Fibroblast of skin of right quadriceps (primary cell): ENCODE measurements around the gene TNS1.

ENCODE experiments used
- DNase-seq: peaks from one replicate; pipeline ENCODE4 v3.0.0-alpha.2; 2013

The TNS1 gene

GRCh38 chr2:217909156-217909820 lies 93.5 kb downstream of the TNS1 start:
- no peak for DNase-seq

DNA sequence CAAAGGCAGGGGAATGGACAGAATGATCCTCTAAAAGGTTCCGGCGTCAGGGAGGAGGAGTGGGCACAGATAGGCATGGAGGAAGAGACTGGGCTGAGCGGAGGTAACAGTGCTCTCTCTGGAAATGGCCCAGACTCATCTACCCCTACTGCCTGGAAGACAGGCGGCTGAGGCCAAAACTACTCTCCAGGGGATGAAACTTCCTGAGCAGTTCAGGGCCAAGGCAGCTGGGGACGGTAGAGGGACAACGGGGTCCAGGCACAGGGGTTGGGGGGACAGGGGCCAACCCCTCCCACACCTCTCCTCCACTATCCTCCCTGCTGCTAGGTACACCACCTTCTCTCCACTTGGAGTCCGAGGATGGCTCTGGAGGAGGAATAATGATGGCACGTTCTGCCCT lies 94.3 kb downstream of the TNS1 start:
- DNase-seq: no peak

GRCh38 chr2:217907266-217907665 lies 95.5 kb downstream of the TNS1 start:
- no peak for DNase-seq

GRCh38 chr2:217906798-217907197 lies 96.0 kb downstream of the TNS1 start:
- no peak for DNase-seq

DNA sequence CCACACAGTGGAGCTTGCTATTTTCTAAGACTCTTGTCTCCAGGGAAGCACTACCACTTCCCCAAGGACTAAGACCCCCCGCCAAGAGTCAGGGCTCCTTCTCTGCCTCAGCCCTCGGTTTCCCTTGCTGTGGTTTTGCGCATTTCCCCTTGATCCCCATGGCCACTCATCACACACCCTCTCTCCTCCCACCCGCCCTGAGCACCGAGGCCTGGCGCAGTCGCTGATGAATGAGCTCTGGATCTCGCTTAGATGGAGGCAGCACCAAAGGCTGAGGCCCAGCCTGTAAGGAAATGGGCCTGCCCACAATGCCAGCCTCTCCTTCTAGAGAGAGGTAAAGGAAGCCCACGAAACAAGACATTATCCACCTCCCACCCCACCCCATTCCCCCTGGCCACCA lies 96.9 kb downstream of the TNS1 start:
- DNase-seq: no peak

DNA sequence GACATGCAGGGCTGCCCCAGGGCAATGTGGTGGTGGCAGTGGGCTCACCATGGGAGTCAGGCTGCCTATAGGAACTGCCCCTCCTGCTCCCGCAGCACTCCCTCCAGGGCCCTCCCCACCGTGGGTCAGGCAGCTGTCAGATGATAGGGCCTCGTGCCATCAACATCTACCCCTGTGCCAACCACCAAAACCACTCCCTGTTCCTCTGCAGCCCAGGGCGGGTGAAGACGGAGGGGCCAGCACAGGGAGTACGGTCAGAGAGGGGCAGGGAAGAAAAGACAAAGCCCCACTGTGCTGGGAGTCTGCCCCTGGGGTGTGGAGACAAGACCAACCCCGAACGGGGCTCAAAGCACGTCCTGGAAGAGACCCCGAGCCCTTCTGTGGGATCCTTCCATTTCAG lies 97.4 kb downstream of the TNS1 start:
- DNase-seq: no peak

DNA sequence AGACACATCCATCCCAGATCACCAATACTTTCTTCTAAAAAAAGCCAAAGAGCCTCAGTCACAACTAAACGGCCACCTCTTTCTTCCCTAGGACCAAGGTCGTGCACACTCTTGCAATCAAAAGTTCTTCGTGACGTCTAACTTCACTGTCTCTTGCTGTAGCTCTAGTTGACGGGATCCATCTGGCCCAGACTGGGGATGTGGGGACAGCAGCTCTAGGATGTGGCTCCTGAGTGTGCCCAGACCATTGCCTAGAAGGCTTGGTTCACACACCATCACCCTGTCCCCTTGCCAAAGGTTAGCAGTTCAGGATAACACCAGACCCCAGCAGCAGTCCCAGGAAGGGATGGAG lies 98.2 kb downstream of the TNS1 start:
- DNase-seq: no peak

DNA sequence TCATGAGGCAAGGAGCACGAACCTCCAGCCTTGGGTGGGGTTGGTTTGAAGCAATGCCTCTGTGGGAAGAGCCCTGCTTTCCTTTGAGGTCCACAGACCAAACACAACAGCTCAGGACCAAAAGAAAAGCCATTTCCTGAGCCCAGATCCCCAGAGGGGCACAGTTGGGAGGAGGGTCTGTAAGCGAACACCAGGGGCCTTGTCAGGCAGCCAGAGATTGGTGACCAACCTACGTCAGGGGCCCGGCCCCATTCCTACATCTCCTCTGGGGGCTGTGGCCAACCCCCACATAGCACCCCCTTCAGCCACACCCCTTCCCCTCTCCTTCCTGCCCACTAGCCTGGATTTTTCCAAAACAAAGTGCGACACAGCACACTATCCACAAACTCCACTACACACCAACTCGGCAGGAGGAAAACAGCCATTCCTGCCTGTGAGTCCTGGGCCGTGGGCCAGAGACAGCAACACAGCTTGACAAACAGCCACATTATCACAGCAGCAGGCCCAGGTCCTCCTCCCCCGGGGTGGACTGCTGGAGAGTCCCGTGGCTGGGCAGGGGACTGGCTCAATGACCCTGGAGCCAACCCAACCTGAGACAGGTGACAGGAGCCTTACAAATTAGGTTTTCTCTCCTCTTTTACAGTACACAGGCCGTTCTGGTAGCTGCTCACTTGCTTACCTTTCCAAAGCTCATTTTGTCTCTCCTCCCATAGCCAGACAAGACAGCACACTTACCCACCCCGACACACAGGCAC lies 98.8 kb downstream of the TNS1 start:
- DNase-seq: peak; percentile 48

DNA sequence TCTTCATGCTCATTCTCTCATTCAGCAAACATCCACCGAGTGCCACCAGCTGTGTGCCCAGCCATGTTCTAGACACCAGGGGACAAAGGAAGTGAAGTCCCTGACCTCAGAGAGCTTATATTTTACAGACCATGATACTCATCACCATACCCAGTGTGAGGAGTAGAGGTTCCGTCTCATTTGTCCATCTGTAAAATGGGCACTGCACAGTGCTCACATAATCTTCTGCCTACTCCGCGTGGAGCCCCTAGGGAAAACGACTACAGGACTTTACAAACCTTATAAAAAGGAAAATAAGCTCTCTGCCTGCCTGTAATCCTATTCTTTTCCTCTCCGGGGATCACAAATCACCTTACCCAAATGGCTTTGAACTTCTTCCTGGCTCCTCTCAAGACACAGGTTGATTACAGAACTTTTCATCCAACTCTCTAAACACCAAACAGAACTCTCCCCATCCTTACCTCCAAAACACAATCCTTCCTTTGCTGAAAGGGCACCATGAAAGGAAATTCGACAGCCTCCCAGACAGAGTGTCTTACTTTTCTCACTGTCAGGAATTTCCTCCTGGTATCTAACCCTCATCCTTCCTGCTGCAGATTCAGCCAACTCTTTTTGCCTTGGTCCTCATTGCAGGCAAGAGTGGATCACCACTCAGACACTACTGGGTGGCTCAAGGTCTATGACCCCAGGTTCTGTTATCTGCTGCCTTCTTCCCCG lies 99.5 kb downstream of the TNS1 start:
- no peak for DNase-seq

DNA sequence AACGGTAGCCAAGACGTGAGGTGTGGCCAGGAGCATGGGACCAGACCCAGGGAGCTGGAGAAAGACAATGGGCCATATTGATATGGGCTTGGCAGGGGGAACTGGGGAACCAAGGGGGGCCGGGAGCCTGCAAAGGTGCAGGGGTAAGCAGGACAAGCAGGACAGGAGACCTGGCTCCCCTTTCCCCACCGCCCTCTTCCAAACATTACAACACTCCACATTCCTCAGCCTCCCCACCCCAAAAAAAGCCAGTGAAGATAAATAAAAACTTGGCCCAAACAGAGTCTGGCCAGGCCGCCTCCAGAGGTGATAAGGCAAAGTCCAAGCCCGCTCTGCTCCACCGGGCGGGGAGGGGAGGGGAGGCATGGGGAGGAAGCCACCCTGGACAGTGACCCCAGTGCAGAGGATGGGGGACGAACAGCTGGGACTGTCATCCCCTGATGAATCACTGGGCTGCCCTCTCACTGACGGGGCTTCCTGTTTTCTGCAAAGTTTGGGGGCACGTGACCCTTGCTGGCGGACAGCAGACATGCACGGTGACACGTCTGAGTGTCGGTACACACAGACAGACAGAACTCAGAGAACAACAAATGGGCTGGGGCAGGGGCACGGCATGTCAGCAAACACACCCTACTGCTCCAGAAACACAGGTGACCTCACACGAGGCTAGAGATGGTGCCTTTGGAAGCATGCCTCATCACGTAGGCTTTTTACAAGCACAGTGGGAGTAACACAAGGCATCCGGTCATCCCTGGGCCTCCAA lies 100.2 kb downstream of the TNS1 start:
- peak; percentile 44 for DNase-seq

GRCh38 chr2:217901835-217902378 lies 100.9 kb downstream of the TNS1 start:
- peak; percentile 82 for DNase-seq

DNA sequence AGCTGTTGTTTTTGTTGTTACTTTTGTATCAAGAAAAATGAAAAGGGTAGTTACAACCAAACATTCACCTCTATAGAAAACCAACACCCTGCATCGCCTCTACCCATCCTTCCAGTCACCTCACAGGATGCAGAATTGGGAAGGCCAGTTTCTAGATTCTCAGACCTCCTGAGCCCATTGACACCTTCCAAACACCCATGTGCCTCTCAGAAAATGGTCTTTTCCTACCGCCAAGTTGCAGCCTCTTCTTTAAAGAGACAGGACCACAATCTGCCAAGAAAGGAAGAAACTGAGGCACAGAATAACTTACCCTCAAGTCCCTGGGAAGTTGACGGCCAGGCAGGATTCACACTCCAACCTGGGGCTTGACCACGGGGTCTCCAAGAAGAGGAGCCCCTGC lies 101.4 kb downstream of the TNS1 start:
- no peak for DNase-seq

DNA sequence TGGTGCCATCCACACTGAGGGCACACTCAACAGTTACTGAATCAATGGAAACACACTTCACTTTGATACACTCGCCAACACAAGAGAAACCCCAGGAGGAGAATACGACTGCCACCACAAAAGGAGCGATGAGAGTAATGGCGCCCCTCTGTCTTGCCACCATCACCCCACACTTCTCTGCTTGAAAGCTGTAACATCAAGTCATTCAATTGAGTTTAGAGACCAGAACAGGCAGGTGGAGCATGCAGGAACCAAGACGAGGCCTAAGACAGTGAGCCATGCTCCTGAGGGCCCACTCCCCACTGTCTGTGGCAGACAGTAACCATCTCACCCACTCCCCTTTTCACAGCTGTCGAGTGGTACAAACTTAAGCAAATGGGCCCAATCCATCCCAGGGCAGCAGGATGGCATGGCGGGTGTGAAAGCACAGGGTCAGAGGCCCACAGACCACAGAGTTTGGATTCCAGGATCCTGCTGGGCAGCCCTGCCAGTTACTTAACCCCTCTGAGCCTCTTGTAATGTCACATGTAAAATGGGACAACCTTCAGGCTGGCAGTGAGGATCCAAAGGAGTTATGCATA lies 101.9 kb downstream of the TNS1 start:
- no peak for DNase-seq

GRCh38 chr2:217900010-217900779 lies 102.6 kb downstream of the TNS1 start:
- DNase-seq: no peak

- DNase-seq: peak; percentile 77
Measured at GRCh38 chr2:217899231-217900009, 103.4 kb downstream of the TNS1 start.

- no peak for DNase-seq
Measured at GRCh38 chr2:217897816-217898806, 104.7 kb downstream of the TNS1 start.

GRCh38 chr2:217897091-217897715 lies 105.6 kb downstream of the TNS1 start:
- DNase-seq: no peak

- no peak for DNase-seq
Measured at GRCh38 chr2:217895070-217895635, 107.6 kb downstream of the TNS1 start.

GRCh38 chr2:217893440-217893839 lies 109.4 kb downstream of the TNS1 start:
- DNase-seq: no peak
